Stomach (tissue), 4 donors: ENCODE measurements around the gene KIAA1671.

ENCODE experiments used
- CTCF ChIP-seq, 7 experiments: fragments of 450-650 bp in 4 of 7; fragments of 200-600 bp in 3 of 7; sonication (generic) in 3 of 7; IDR thresholded peaks; one replicate each; pipeline ENCODE4 v1.5.1; 2016 to 2019; ENCODE audit warnings: antibody characterized with exemption in 7 of 7, control low read depth in 2 of 7, mild to moderate bottlenecking in 1 of 7
- POLR2A ChIP-seq, 4 donors: fragments of 450-650 bp; IDR thresholded peaks; one replicate each; pipeline ENCODE4 v1.6.1; 2016; ENCODE audit warnings: antibody characterized with exemption in 4 of 4, control low read depth in 2 of 4, mild to moderate bottlenecking in 1 of 4, moderate library complexity in 1 of 4
- POLR2AphosphoS5 ChIP-seq, 3 donors: sonication (generic); formaldehyde crosslinking; IDR thresholded peaks; one replicate each; pipeline ENCODE4 v1.6.1; 2016; ENCODE audit warnings: antibody characterized with exemption in 3 of 3

- TF ChIP-seq POLR2A (IDR thresholded peaks at IDR 0.05), result no peak
- no peak for TF ChIP-seq POLR2AphosphoS5 (IDR thresholded peaks at IDR 0.05)
- TF ChIP-seq CTCF (IDR thresholded peaks at IDR 0.05), result no peak
Observed at GRCh38 chr22:25067851-25068421, 115.4 kb downstream of the KIAA1671 start.
